D721Med (cell line): Measurements from ENCODE around the gene ATXN2L.

ENCODE experiments used
- DNase-seq: peaks from one replicate; pipeline ENCODE4 v3.0.0; 2011; ENCODE audit warnings: low spot score; ENCODE audit not compliant: insufficient read length
- FAIRE-seq: peaks from 2 replicates; lab custom pipeline; 2011; peaks lifted over from hg19 to GRCh38; lab: Jason Lieb, UNC
- TF ChIP-seq, protein P1 (sequence below): IDR thresholded peaks from 2 replicates; pipeline ENCODE4 v1.5.1; 2012; ENCODE audit warnings: mild to moderate bottlenecking, control low read depth; ENCODE audit not compliant: insufficient read depth; ENCODE audit errors: missing control alignments

ATXN2L gene

GRCh38 chr16:28846933-28847273, 24.1 kb downstream of the ATXN2L start:
- TF ChIP-seq, protein P1, sequence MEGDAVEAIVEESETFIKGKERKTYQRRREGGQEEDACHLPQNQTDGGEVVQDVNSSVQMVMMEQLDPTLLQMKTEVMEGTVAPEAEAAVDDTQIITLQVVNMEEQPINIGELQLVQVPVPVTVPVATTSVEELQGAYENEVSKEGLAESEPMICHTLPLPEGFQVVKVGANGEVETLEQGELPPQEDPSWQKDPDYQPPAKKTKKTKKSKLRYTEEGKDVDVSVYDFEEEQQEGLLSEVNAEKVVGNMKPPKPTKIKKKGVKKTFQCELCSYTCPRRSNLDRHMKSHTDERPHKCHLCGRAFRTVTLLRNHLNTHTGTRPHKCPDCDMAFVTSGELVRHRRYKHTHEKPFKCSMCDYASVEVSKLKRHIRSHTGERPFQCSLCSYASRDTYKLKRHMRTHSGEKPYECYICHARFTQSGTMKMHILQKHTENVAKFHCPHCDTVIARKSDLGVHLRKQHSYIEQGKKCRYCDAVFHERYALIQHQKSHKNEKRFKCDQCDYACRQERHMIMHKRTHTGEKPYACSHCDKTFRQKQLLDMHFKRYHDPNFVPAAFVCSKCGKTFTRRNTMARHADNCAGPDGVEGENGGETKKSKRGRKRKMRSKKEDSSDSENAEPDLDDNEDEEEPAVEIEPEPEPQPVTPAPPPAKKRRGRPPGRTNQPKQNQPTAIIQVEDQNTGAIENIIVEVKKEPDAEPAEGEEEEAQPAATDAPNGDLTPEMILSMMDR = no peak
- DNase-seq = no peak
- no peak for FAIRE-seq

DNA sequence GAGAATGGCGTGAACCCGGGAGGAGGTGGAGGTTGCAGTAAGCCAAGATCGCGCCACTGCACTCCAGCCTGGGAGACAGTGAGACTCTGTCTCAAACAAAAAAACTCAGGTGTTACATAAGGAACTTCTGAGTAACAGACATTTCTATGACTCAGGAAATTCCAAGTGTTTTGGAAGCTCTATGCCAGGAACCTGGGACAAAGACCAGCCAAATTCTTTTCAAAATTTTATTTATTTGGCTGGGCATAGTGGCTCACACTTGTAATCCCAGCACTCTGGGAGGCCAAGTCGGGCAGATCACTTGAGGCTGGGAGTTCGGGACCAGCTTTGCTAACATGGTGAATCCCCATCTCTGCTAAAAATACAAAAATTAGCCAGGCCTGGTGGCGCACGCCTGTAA, 35.6 kb downstream of the ATXN2L start:
- DNase-seq = no peak
- no peak for FAIRE-seq
- TF ChIP-seq, protein P1 = no peak

DNA sequence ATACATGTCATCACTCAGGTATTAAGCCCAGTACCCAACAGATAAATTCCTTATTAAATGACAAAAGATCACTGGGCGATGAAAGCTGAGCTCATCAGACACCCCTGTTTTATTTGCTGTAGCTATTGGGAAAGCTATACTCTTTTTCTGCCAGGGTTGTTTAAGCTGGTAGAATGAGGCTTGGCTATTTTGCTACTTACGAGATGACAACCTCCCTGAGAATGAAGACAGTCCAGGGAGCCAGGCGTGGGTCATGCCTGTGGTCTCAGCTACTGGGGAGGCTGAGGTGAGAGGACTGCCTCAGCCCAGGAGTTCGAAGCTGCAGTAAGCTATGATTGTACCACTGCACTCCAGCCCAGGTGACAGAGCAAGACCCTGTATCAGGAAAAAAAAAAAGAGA, 36.5 kb downstream of the ATXN2L start:
- DNase-seq (no peak), FAIRE-seq (no peak)
- TF ChIP-seq, protein P1 = no peak

DNA sequence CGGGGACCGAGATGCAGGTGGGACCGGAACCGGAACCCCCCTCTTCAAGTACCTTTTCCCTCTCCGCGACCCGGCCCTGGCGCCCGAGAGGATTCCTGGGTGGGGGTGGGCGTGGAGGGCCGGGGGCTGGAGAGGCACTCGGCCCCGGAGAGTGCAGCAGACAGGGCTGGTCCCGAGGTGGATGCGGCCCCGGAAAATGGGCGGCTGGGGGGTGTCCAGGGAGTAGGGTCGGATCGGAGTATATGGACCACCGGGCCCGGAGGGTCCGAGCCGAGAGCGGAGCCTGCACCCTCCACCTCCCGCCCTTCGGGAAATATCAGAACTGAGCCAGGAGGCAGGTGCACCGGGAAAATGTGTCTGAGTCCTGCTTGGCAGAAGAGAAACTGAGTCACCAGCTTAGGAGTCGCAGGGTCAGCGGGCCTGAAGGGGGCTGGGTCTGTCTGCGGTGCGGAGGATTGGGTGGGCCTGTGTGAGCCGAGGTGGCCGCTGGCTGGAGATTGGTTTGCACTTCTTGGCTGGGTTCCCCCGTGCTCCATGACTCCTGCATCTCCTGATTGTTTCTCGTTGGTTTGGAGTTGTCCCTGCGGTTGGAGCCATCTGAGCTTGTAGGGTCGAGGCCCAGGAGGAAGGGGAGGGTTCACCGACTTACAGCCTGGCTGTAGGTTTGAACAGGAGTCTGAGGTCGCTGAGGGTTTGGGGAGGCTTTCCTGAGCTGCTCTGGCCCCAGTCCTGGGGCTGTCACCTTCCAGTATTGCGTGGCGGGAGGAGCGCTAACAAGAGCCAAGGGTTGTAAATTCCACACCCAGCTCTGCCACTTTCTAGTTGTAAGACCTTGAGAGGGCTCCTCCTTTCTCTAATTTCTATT, 41.4 kb downstream of the ATXN2L start:
- no peak for FAIRE-seq
- DNase-seq = no peak
- TF ChIP-seq, protein P1 = no peak

DNA sequence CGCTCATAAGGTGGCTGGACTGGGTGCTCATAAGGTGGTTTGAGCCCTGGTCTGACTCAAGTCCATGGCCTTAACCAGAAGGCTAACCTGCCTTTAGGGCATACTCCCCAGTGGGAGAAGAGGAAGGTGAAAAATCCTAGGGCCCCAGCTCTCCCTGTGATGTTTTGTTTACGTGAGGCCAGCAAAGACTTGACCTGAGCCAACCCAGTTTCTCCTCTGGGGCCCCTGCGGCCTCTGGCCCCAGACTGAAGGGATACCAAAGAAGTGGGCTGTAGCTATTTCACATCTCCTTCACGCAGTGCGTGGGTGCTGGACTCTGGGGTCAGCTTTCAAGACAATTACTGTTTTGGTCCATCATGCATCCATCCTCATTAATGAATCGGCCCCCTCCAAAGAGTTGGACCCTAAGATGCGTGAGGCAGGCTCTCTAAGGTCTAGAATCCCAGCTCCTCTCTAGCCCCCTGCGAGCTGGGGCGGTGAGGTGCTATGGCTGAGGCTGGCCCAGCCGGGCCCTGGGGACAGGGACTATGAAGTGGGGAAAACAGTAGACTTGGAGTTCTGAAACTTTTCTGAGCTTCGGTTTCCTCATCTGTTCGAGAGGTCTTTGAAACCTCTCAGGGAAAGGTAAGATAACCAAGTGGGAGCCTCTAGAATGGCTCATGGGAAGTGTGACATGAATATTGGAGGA, 42.3 kb downstream of the ATXN2L start:
- no peak for FAIRE-seq
- TF ChIP-seq, protein P1 = no peak
- no peak for DNase-seq

DNA sequence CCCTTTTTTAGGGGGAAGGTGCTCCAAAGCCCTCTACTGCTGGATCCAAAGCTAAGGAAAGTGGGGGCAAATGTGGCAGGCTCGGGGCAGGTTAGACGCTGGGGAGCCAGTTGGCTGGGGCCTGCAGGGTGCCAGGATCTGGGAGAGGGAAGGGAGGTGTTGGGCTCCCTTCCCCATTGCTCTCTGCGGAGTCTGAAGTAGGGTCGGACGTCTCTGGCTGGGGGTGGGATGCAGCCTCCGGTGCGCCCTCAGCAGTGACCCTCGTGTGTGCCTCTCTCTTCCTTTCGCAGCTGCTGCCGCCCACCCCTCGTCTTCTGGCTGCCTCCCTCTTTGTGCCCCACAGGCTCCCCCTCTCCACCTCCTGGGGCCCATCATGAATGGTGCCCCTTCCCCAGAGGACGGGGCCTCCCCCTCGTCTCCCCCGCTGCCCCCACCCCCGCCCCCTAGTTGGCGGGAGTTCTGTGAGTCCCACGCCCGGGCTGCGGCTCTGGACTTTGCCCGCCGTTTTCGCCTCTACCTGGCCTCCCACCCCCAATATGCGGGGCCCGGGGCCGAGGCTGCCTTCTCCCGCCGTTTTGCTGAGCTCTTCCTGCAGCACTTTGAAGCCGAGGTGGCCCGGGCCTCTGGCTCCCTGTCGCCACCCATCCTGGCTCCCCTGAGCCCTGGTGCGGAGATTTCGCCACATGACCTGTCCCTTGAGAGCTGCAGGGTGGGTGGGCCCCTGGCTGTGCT, 43.1 kb downstream of the ATXN2L start:
- TF ChIP-seq, protein P1 = no peak
- DNase-seq (no peak), FAIRE-seq (no peak)
